Measurements from ENCODE around the gene RPN1. TPM values are rescaled to one million over a fixed set of nuclear protein-coding genes. Genes with fewer than 3 reads are reported as not detected.

Gene RPN1
- total RNA-seq, 1 donor from 2014 or later, result 250 TPM

DNA sequence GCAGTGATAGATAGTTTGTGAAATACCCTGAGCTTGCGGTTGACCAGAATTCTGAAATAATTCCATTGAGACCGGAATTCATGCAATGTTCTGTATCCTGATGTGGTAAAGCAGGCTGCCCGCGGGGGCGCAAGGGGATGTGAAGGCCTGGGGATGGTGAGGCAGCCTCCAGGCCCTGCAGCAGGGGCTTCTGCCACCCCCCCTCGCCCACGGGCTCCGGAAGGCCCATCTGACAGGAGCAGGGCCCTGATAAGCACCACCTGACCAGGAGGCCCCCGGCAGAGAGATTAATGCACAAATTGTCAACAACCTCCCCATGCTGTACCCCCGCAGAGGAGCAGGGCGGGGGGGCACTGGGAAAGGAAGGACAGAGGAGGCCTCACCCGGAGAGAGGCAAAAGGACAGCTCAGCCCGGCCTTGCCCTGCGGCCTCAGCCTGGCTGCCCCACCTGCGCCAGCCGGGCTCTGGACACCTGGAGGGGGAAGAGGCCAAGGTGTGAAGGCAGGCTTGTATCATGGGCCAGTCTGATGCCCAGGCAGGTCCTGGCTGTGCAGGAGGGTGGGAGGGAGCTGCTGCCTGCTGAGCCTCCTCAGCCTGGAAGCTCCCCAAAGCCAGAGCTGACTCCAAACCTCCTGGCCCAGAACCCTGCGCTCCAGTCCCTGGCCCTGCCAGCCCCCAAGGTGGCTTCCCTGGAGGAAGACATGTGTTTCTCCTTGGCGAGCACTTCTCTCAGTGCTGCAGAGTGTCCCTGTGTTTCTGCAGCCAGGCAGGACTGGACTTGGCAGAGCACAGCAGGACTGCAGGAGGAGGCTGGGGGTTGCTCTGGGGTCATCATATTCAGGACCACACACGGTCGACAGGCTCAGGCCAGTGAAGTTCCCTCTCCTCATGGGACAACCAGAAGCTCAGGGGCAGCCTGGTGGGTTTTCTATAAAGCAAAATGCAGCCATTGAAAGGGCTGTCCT lies 46.5 kb downstream of the RPN1 start:
- Mint-ChIP-seq H3K9me3 (ENCODE audit: unreplicated experiment) (no peaks in the 10 kb centered on the region), H3K36me3 (ENCODE audit: low read depth, unreplicated experiment) (no peaks in the 10 kb centered on the region), H3K27ac (ENCODE audit: unreplicated experiment) (no peak overlapping the region), H3K27me3 (ENCODE audit: unreplicated experiment) (peaks cover 2% of the 10 kb centered on the region), H3K4me3 (ENCODE audit: unreplicated experiment) (no peak overlapping the region), H3K4me1 (ENCODE audit: unreplicated experiment) (no peaks in the 10 kb centered on the region)
- no peak for DNase-seq (ENCODE audit: low spot score)
- TF ChIP-seq, protein P1, sequence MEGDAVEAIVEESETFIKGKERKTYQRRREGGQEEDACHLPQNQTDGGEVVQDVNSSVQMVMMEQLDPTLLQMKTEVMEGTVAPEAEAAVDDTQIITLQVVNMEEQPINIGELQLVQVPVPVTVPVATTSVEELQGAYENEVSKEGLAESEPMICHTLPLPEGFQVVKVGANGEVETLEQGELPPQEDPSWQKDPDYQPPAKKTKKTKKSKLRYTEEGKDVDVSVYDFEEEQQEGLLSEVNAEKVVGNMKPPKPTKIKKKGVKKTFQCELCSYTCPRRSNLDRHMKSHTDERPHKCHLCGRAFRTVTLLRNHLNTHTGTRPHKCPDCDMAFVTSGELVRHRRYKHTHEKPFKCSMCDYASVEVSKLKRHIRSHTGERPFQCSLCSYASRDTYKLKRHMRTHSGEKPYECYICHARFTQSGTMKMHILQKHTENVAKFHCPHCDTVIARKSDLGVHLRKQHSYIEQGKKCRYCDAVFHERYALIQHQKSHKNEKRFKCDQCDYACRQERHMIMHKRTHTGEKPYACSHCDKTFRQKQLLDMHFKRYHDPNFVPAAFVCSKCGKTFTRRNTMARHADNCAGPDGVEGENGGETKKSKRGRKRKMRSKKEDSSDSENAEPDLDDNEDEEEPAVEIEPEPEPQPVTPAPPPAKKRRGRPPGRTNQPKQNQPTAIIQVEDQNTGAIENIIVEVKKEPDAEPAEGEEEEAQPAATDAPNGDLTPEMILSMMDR (IDR thresholded peaks at IDR 0.05; ENCODE audit: unreplicated experiment), result no peak

DNA sequence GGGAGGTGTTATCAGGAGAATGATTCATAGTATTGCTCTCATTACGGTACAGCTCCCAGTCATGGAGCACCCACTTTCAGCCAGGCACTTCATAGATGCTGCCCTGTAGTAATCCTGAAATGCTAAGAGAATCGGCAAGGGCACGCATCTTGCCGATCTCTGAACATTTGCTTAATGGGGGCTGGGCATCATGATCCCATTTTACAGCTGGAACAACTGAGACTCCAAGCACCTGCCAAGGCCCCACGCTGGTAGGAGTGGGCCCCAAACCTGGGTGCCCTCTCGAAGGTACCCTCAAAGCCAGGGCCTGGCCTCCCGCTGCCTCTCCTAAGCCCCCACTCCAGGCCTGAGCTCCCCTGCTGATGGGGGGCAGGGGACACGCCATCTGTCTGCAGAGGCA lies 47.3 kb downstream of the RPN1 start:
- peaks cover 2% of the 10 kb centered on the region for H3K27me3 Mint-ChIP-seq (ENCODE audit: unreplicated experiment)
- no peak overlapping the region for H3K27ac Mint-ChIP-seq (ENCODE audit: unreplicated experiment)
- TF ChIP-seq, protein P1 (IDR thresholded peaks at IDR 0.05; ENCODE audit: unreplicated experiment), result no peak
- no peak overlapping the region for H3K4me3 Mint-ChIP-seq (ENCODE audit: unreplicated experiment)
- no peaks in the 10 kb centered on the region for H3K4me1 Mint-ChIP-seq (ENCODE audit: unreplicated experiment)
- DNase-seq (ENCODE audit: low spot score), result no peak
- no peaks in the 10 kb centered on the region for H3K36me3 Mint-ChIP-seq (ENCODE audit: low read depth, unreplicated experiment)
- no peaks in the 10 kb centered on the region for H3K9me3 Mint-ChIP-seq (ENCODE audit: unreplicated experiment)

DNA sequence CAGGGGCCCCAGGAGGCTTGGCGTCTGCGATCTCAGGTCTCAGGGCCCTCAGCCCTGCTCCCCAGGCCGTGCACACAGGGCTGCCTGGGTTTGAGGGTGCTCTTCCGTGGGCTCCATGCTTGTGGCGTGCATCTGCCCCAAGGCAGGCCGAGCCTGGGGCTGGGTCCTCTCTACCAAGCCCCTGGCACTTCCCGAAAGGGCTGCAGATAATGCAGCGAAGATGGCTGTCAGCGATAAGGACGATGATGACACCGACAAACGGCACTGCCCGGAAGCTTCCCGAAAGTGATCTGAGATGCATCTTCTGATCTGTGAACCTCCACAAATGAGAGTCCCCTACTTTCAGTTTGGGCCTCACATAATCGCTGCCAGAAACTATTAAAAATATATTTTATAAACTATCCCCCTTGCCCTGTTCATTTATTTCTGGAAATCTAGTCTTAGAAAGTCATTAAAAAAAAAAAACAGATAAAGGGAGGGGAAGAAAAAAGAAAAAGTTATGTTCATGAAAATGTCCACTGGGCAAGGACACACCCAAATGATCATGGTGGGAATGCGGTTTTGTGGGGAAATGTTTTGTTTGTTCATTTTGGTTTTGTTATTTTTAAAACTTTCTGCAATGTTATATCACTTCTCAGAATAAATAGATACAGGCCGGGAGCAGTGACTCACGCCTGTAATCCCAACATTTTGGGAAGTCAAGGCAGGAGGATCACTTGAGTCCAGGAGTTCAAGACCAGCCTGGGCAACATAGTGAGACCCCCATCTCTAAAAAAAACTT lies 51.5 kb downstream of the RPN1 start:
- H3K9me3 Mint-ChIP-seq (ENCODE audit: unreplicated experiment), result no peaks in the 10 kb centered on the region
- no peak overlapping the region for H3K4me3 Mint-ChIP-seq (ENCODE audit: unreplicated experiment)
- DNase-seq (ENCODE audit: low spot score), result no peak
- H3K27ac Mint-ChIP-seq (ENCODE audit: unreplicated experiment), result no peak overlapping the region
- H3K4me1 Mint-ChIP-seq (ENCODE audit: unreplicated experiment), result no peaks in the 10 kb centered on the region
- TF ChIP-seq, protein P1 (IDR thresholded peaks at IDR 0.05; ENCODE audit: unreplicated experiment), result no peak
- no peaks in the 10 kb centered on the region for H3K36me3 Mint-ChIP-seq (ENCODE audit: low read depth, unreplicated experiment)
- H3K27me3 Mint-ChIP-seq (ENCODE audit: unreplicated experiment), result peaks cover 2% of the 10 kb centered on the region

DNA sequence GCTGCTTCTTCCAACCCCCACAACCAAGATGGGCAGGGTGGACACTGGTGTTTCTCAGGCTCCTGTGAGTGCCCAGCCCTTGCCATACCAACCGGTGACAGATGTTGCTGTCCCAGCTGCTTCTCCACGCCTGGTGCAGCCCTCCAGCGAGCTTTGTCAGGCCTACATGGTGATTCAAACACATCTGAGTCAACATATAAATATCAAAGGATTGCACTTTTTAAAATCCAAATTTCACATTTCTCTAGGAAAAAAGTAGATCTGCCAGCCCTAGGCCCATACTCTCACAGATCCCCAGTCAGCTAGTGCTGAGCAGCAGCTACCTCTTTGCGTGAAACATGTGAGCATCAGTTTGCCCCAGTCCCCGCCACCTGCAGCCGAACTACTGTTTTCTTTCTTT lies 52.7 kb downstream of the RPN1 start:
- DNase-seq (ENCODE audit: low spot score), result no peak
- H3K9me3 Mint-ChIP-seq (ENCODE audit: unreplicated experiment), result no peaks in the 10 kb centered on the region
- TF ChIP-seq, protein P1 (IDR thresholded peaks at IDR 0.05; ENCODE audit: unreplicated experiment), result no peak
- no peak overlapping the region for H3K4me3 Mint-ChIP-seq (ENCODE audit: unreplicated experiment)
- peaks cover 2% of the 10 kb centered on the region for H3K27me3 Mint-ChIP-seq (ENCODE audit: unreplicated experiment)
- H3K27ac Mint-ChIP-seq (ENCODE audit: unreplicated experiment), result no peak overlapping the region
- H3K4me1 Mint-ChIP-seq (ENCODE audit: unreplicated experiment), result no peaks in the 10 kb centered on the region
- H3K36me3 Mint-ChIP-seq (ENCODE audit: low read depth, unreplicated experiment), result no peaks in the 10 kb centered on the region

Measured in endothelial cell (in vitro differentiated cells).